Natural killer cell (primary cell): ENCODE results near the gene ABT1. TPM values are rescaled to one million over a fixed set of nuclear protein-coding genes. Genes with fewer than 3 reads are reported as not detected.

Experiments
- ATAC-seq, 3 donors: fragments of 150-1000 bp in 2 of 3; fragments of 200-7000 bp in 1 of 3; cut with Tn5 transposase; 1 replicate in 1 of 3; 2 replicates in 2 of 3; pipeline ENCODE4 v1.10.0; 2021; ENCODE audit warnings: mild to moderate bottlenecking in 2 of 3, moderate library complexity in 2 of 3
- DNase-seq, 2 donors: peaks; one replicate each; pipeline versions ENCODE4 v3.0.0 to v3.0.0-alpha.2; 2013 to 2021; ENCODE audit warnings: mixed read lengths in 1 of 2
- H3K27ac ChIP-seq: one replicate; pipeline ENCODE4 v1.5.1; 2013; ENCODE audit warnings: mild to moderate bottlenecking, low read length
- H3K27me3 ChIP-seq: one replicate; pipeline ENCODE4 v1.6.1; 2013; ENCODE audit warnings: low read length; ENCODE audit not compliant: control insufficient read depth, insufficient read depth
- H3K36me3 ChIP-seq: one replicate; pipeline ENCODE4 v1.6.1; 2013; ENCODE audit warnings: low read length; ENCODE audit not compliant: control insufficient read depth, insufficient read depth
- H3K4me1 ChIP-seq: one replicate; pipeline ENCODE4 v1.6.1; 2013; ENCODE audit warnings: low read length; ENCODE audit not compliant: control insufficient read depth, insufficient read depth
- H3K4me3 ChIP-seq: one replicate; pipeline ENCODE4 v1.5.1; 2013; ENCODE audit warnings: low read length
- H3K9me3 ChIP-seq: one replicate; pipeline ENCODE4 v1.6.1; 2013; ENCODE audit warnings: low read length; ENCODE audit not compliant: control insufficient read depth, insufficient read depth
- H3K27ac Mint-ChIP-seq, 2 donors: one replicate each; pipeline ENCODE4 v1.8.0; 2022; ENCODE audit warnings: mild to moderate bottlenecking in 2 of 2, mixed read lengths in 2 of 2, moderate library complexity in 1 of 2
- H3K27me3 Mint-ChIP-seq, 2 donors: one replicate each; pipeline ENCODE4 v1.8.0; 2022; ENCODE audit warnings: low read depth in 2 of 2, mixed read lengths in 2 of 2
- H3K36me3 Mint-ChIP-seq: one replicate; pipeline ENCODE4 v1.8.0; 2022; ENCODE audit warnings: mixed read lengths
- H3K4me1 Mint-ChIP-seq, 2 donors: one replicate each; pipeline ENCODE4 v1.8.0; 2022; ENCODE audit warnings: mixed read lengths in 2 of 2
- H3K4me3 Mint-ChIP-seq: one replicate; pipeline ENCODE4 v1.8.0; 2022; ENCODE audit warnings: mild to moderate bottlenecking, moderate library complexity, mixed read lengths
- H3K9me3 Mint-ChIP-seq, 2 donors: one replicate each; pipeline ENCODE4 v1.8.0; 2022; ENCODE audit warnings: mixed read lengths in 2 of 2
- CTCF ChIP-seq: fragments of 200-600 bp; IDR thresholded peaks from one replicate; pipeline ENCODE4 v1.8.0; 2022; ENCODE audit warnings: antibody characterized with exemption
- WGBS: methylation state at CpG from one replicate; pipeline ENCODE4 v1.1.7; 2013; ENCODE audit warnings: missing lambda C conversion rate; ENCODE audit not compliant: insufficient coverage; 5-methylcytosine and 5-hydroxymethylcytosine counted together
- intact Hi-C: fragments of 100-400 bp; cut with micrococcal nuclease; formaldehyde crosslinking; loops from one replicate; pipeline ENCODE4 v1.14.2; 2022
- total RNA-seq, 4 donors: library from RNA; stranded (reverse); fragments of 120-200 nt in 1 of 4; gene quantifications; one replicate each; pipeline versions ENCODE4 v1.2.3 to v1.2.4, GENCODE V29; 2013 to 2022

ABT1 gene
- total RNA-seq, 3 donors from 2014 or later (not counting 1 experiment from before 2014, with no cell fraction given) = 23.9 to 30.7 (median 29.9) TPM

GRCh38 chr6:26552640-26553188 is 44.0 kb upstream of the ABT1 start:
- no peaks in the 10 kb centered on the region for H3K9me3 ChIP-seq
- Mint-ChIP-seq H3K4me1 (peaks cover 24 to 25% of the 10 kb centered on the region in 2 donors), H3K27ac (no peak overlapping the region), H3K27me3 (no peaks in the 10 kb centered on the region), H3K9me3 (no peaks in the 10 kb centered on the region), H3K36me3 (no peaks in the 10 kb centered on the region), H3K4me3 (no peak overlapping the region)
- no peak overlapping the region for H3K27ac ChIP-seq
- no peak for TF ChIP-seq CTCF
- DNase-seq = peak in 1 of 2 donors; percentile 3
- peak overlapping the region; percentile 71 for H3K4me3 ChIP-seq
- no peaks in the 10 kb centered on the region for H3K27me3 ChIP-seq
- no peak for ATAC-seq
- WGBS = 39% methylated on average over 11 of the region's 11 CpGs
- no peaks in the 10 kb centered on the region for H3K36me3 ChIP-seq
- intact Hi-C loops = loop anchor here (1.0 to 10.0 kb wide), 4 partner anchors 15 to 528 kb away; a partner anchor contains a TSS
- peaks cover 23% of the 10 kb centered on the region for H3K4me1 ChIP-seq

GRCh38 chr6:26553264-26553634 is 43.5 kb upstream of the ABT1 start:
- no peak overlapping the region for H3K4me3 Mint-ChIP-seq
- no peaks in the 10 kb centered on the region for H3K27me3 Mint-ChIP-seq
- ATAC-seq (peak; percentile 69 to 83 (median 78)), DNase-seq (peak; percentile 74 to 88)
- H3K27me3 ChIP-seq = no peaks in the 10 kb centered on the region
- H3K9me3 Mint-ChIP-seq = no peaks in the 10 kb centered on the region
- intact Hi-C loops = loop anchor here (1.0 to 10.0 kb wide), 4 partner anchors 16 to 528 kb away; a partner anchor contains a TSS
- WGBS = 0% methylated on average over 8 of the region's 13 CpGs
- H3K4me1 Mint-ChIP-seq = peaks cover 24 to 25% of the 10 kb centered on the region in 2 donors
- no peaks in the 10 kb centered on the region for H3K36me3 ChIP-seq
- no peak for TF ChIP-seq CTCF
- peak overlapping the region; percentile 71 for H3K4me3 ChIP-seq
- H3K27ac Mint-ChIP-seq = no peak overlapping the region
- no peaks in the 10 kb centered on the region for H3K36me3 Mint-ChIP-seq
- peaks cover 23% of the 10 kb centered on the region for H3K4me1 ChIP-seq
- H3K9me3 ChIP-seq = no peaks in the 10 kb centered on the region
- H3K27ac ChIP-seq = no peak overlapping the region

- no peaks in the 10 kb centered on the region for H3K36me3 ChIP-seq
- no peak for TF ChIP-seq CTCF
- peak overlapping the region; percentile 65 for H3K27ac ChIP-seq
- H3K4me1 ChIP-seq = peaks cover 23% of the 10 kb centered on the region
- H3K27me3 ChIP-seq = no peaks in the 10 kb centered on the region
- Mint-ChIP-seq H3K9me3 (no peaks in the 10 kb centered on the region), H3K4me1 (peaks cover 24 to 25% of the 10 kb centered on the region in 2 donors), H3K27ac (no peak overlapping the region), H3K36me3 (no peaks in the 10 kb centered on the region), H3K4me3 (no peak overlapping the region), H3K27me3 (no peaks in the 10 kb centered on the region)
- DNase-seq = peak; percentile 77 to 91
- under 1% methylated on average over 19 of the region's 19 CpGs for WGBS
- no peaks in the 10 kb centered on the region for H3K9me3 ChIP-seq
- intact Hi-C loops = loop anchor here (1.0 to 10.0 kb wide), 5 partner anchors 17 to 529 kb away; a partner anchor contains a TSS
- ATAC-seq = peak; percentile 51 to 62 (median 61)
- peak overlapping the region; percentile 71 for H3K4me3 ChIP-seq
Observed at GRCh38 chr6:26553635-26554446, 42.9 kb upstream of the ABT1 start.
